Esophagus muscularis mucosa (tissue), 4 donors: ENCODE data around the gene ETFDH. TPM values are rescaled to one million over a fixed set of nuclear protein-coding genes. Genes with fewer than 3 reads are reported as not detected.
"Not testable (repeated sequence)": the region's sequence is repeated elsewhere in the genome, so short reads cannot be mapped to it uniquely, and the experiment has no call there.

ENCODE experiments used
- DNase-seq: peaks from one replicate; pipeline ENCODE4 v3.0.0-alpha.2; 2017; ENCODE audit errors: extremely low spot score
- H3K27ac ChIP-seq, 4 donors: fragments of 200-600 bp; sonication (generic); replicated peaks in 1 of 4; 1 replicate in 3 of 4; 2 replicates in 1 of 4; pipeline ENCODE4 v1.5.1; 2016 to 2019; ENCODE audit warnings: mild to moderate bottlenecking in 1 of 4
- H3K27me3 ChIP-seq, 4 donors: fragments of 200-600 bp; sonication (generic); one replicate each; pipeline versions ENCODE4 v1.5.1 to v1.6.0; 2016 to 2019
- H3K36me3 ChIP-seq, 4 donors: fragments of 200-600 bp; sonication (generic); one replicate each; pipeline ENCODE4 v1.5.1; 2016 to 2019
- H3K4me1 ChIP-seq, 4 donors: fragments of 200-600 bp; sonication (generic); one replicate each; pipeline ENCODE4 v1.5.1; 2016 to 2019
- H3K4me3 ChIP-seq, 4 donors: fragments of 200-600 bp; sonication (generic); 1 replicate in 2 of 4; 2 replicates in 2 of 4; pipeline ENCODE4 v1.5.1; 2016 to 2019; ENCODE audit warnings: mild to moderate bottlenecking in 4 of 4, moderate library complexity in 1 of 4
- H3K9me3 ChIP-seq, 4 donors: fragments of 200-600 bp; sonication (generic); 1 replicate in 3 of 4; 2 replicates in 1 of 4; pipeline ENCODE4 v1.5.1; 2016 to 2019
- CTCF ChIP-seq, 3 experiments: fragments of 200-600 bp in 2 of 3; fragments of 450-650 bp in 1 of 3; sonication (generic) in 2 of 3; IDR thresholded peaks; one replicate each; pipeline ENCODE4 v1.5.1; 2017 to 2019; ENCODE audit warnings: antibody characterized with exemption in 3 of 3, mild to moderate bottlenecking in 2 of 3, moderate library complexity in 1 of 3
- EP300 ChIP-seq: sonication (generic); formaldehyde crosslinking; IDR thresholded peaks from one replicate; pipeline ENCODE4 v1.6.1; 2017; ENCODE audit warnings: antibody characterized with exemption
- POLR2A ChIP-seq: fragments of 450-650 bp; IDR thresholded peaks from one replicate; pipeline ENCODE4 v1.6.1; 2017; ENCODE audit warnings: antibody characterized with exemption, moderate library complexity, mild to moderate bottlenecking, low read depth
- POLR2AphosphoS5 ChIP-seq, 2 donors: sonication (generic); formaldehyde crosslinking; IDR thresholded peaks; one replicate each; pipeline ENCODE4 v1.6.1; 2017; ENCODE audit warnings: antibody characterized with exemption in 2 of 2
- WGBS: methylation state at CpG from one replicate; pipeline ENCODE4 v1.1.5; 2018; 5-methylcytosine and 5-hydroxymethylcytosine counted together
- intact Hi-C: fragments of 100-400 bp; cut with DNase I; formaldehyde crosslinking; loops from one replicate; pipeline ENCODE4 v1.15.1; 2023
- total RNA-seq, 4 donors: library from RNA; depleted of rRNA; stranded (reverse); fragments of >200 nt; gene quantifications; one replicate each; pipeline versions ENCODE4 v1.1.0 to v1.2.1, GENCODE V29; 2016

ETFDH gene
- total RNA-seq, 4 donors from 2014 or later, result 33.4 to 40.1 (median 35.6) TPM

DNA sequence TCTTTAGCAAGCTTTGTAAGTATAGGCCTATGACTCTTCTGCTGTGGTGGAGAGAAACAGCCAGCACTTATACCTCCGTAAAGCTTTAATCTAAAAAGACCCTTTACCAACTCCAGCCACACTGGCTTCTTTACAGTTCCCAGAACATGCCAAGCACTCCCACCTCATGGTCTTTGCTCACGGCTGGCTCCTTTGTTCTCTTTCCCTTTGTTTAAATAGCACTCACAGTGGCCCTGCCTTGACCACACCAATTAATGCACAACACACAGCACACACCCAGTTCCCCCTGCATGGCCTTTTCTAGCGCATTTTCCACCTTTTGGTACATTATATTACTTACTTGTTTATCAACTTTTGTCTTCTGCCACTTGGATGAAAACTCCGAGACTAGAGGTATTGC lies 32.2 kb downstream of the ETFDH start:
- DNase-seq, result no peak
- intact Hi-C loops, result no loop called here
- Histone ChIP-seq H3K36me3 (peaks cover 36 to 84% (median 72%) of the 10 kb centered on the region in 4 donors), H3K4me1 (no peaks in the 10 kb centered on the region), H3K27me3 (no peaks in the 10 kb centered on the region), H3K27ac (no peak overlapping the region), H3K4me3 (no peak overlapping the region), H3K9me3 (no peaks in the 10 kb centered on the region)
- 98% methylated on average over 4 of the region's 4 CpGs for WGBS
- no peak for TF ChIP-seq POLR2AphosphoS5 (IDR thresholded peaks at IDR 0.05)
- no peak for TF ChIP-seq POLR2A
- no peak for TF ChIP-seq CTCF (IDR thresholded peaks at IDR 0.05)
- no peak for TF ChIP-seq EP300

- Histone ChIP-seq H3K4me3 (no peak overlapping the region), H3K27me3 (no peaks in the 10 kb centered on the region), H3K36me3 (peaks cover 54 to 100% (median 83%) of the 10 kb centered on the region in 4 donors), H3K4me1 (no peaks in the 10 kb centered on the region), H3K9me3 (no peaks in the 10 kb centered on the region), H3K27ac (no peak overlapping the region)
- no peak for TF ChIP-seq POLR2A
- TF ChIP-seq CTCF (IDR thresholded peaks at IDR 0.05), result peak in 2 of 3 experiments; percentile 11 to 20
- no peak for TF ChIP-seq EP300
- intact Hi-C loops, result no loop called here
- 62% methylated on average over 1 of the region's 1 CpG for WGBS
- DNase-seq, result no peak
Measured at GRCh38 chr4:158710814-158711213, 38.7 kb downstream of the ETFDH start.

DNA sequence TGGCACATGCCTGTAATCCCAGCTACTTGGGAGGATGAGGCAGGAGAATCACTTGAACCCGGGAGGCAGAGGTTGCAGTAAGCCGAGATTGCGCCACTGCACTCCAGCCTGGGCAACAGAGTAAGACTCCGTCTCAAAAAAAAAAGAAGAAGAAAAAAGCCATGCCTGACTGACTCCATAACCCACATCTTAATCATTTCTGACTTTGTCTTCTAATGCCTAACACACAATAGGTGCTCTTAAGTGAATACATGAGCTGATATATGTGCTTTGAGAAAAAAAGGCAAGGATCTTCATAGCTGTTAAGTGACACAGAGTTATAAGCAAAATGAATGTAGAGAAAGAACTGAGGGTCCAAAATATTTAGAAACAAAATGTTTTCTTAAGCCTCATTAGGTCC lies 40.5 kb downstream of the ETFDH start:
- intact Hi-C loops, DNase-seq, H3K4me3 ChIP-seq, H3K4me1 ChIP-seq, H3K27me3 ChIP-seq, H3K9me3 ChIP-seq, H3K27ac ChIP-seq: not testable (repeated sequence)
- H3K36me3 ChIP-seq, result peaks cover 54 to 100% (median 82%) of the 10 kb centered on the region in 4 donors
- WGBS, result 89% methylated on average over 4 of the region's 4 CpGs

GRCh38 chr4:158714937-158715336 lies 42.8 kb downstream of the ETFDH start:
- Histone ChIP-seq H3K36me3 (peaks cover 37 to 100% (median 84%) of the 10 kb centered on the region in 4 donors), H3K9me3 (no peaks in the 10 kb centered on the region), H3K27ac (no peak overlapping the region), H3K27me3 (no peaks in the 10 kb centered on the region), H3K4me1 (peaks cover 0 to 4% (median 0%) of the 10 kb centered on the region in 4 donors), H3K4me3 (no peak overlapping the region)
- no peak for TF ChIP-seq EP300
- no peak for TF ChIP-seq POLR2AphosphoS5 (IDR thresholded peaks at IDR 0.05)
- intact Hi-C loops, result no loop called here
- no peak for DNase-seq
- WGBS, result 79% methylated on average over 4 of the region's 4 CpGs

GRCh38 chr4:158715802-158716201 lies 43.7 kb downstream of the ETFDH start:
- H3K27me3 ChIP-seq, result no peaks in the 10 kb centered on the region
- H3K9me3 ChIP-seq, result no peaks in the 10 kb centered on the region
- WGBS, result 79% methylated on average over 3 of the region's 3 CpGs
- no peak for TF ChIP-seq CTCF (IDR thresholded peaks at IDR 0.05)
- TF ChIP-seq POLR2A, result no peak
- intact Hi-C loops, result no loop called here
- H3K4me1 ChIP-seq, result peaks cover 0 to 4% (median 0%) of the 10 kb centered on the region in 4 donors
- H3K27ac ChIP-seq, result no peak overlapping the region
- peaks cover 31 to 100% (median 80%) of the 10 kb centered on the region in 4 donors for H3K36me3 ChIP-seq
- no peak overlapping the region for H3K4me3 ChIP-seq
- DNase-seq, result no peak

- Histone ChIP-seq H3K4me3 (peak overlapping the region in 2 of 4 donors; percentile 79 to 88), H3K27me3 (no peaks in the 10 kb centered on the region), H3K36me3 (peaks cover 5 to 46% (median 34%) of the 10 kb centered on the region in 4 donors), H3K27ac (no peak overlapping the region), H3K4me1 (peaks cover 14 to 24% (median 20%) of the 10 kb centered on the region in 4 donors), H3K9me3 (no peaks in the 10 kb centered on the region)
- WGBS, result 90% methylated on average over 1 of the region's 1 CpG
- intact Hi-C loops, result loop anchor here (5.0 to 10.0 kb wide), 3 partner anchors 46 to 481 kb away; partner anchors contain the start of gene FNIP2
- no peak for TF ChIP-seq CTCF (IDR thresholded peaks at IDR 0.05)
- no peak for TF ChIP-seq POLR2AphosphoS5 (IDR thresholded peaks at IDR 0.05)
- no peak for TF ChIP-seq POLR2A
- TF ChIP-seq EP300, result no peak
- DNase-seq, result no peak
Measured at GRCh38 chr4:158721680-158722079, 49.6 kb downstream of the ETFDH start.
